GM12873 (cell line): ENCODE data around the gene SLC10A6.

Experiments
- CTCF ChIP-seq: IDR thresholded peaks from 2 replicates; pipeline ENCODE4 v1.5.1; 2012; ENCODE audit warnings: low read depth, mild to moderate bottlenecking, moderate library complexity, low read length, control low read depth; ENCODE audit not compliant: insufficient read depth; ENCODE audit errors: missing control alignments

SLC10A6 gene

GRCh38 chr4:86848732-86849619, at the start of gene SLC10A6:
Gene SLC10A6 (minus strand): TSS chr4:86849384. CDS start chr4:86849115, 269 bp downstream.
- TF ChIP-seq CTCF, result no peak

- peak; percentile 29 for TF ChIP-seq CTCF
These were observed 49.4 kb upstream of the SLC10A6 start for GRCh38 chr4:86898562-86898961.

- no peak for TF ChIP-seq CTCF
These were observed 47.4 kb upstream of the SLC10A6 start for GRCh38 chr4:86896596-86896995.

GRCh38 chr4:86895692-86896488, 46.7 kb upstream of the SLC10A6 start:
- TF ChIP-seq CTCF, result peak; percentile 64

- TF ChIP-seq CTCF, result no peak
These were observed 45.3 kb upstream of the SLC10A6 start for GRCh38 chr4:86894455-86894854.

- TF ChIP-seq CTCF, result no peak
These were observed 44.0 kb upstream of the SLC10A6 start for GRCh38 chr4:86893136-86893535.

- no peak for TF ChIP-seq CTCF
These were observed 43.4 kb upstream of the SLC10A6 start for GRCh38 chr4:86892636-86892960.
